DOHH2 (cell line): Measurements from ENCODE around the gene TMEM72.

Experiments
- H3F3A ChIP-seq: fragments of 200-600 bp; sonication (generic), shearing (Covaris generic); 2 replicates; pipeline ENCODE4 v1.6.0; 2016; ENCODE audit warnings: antibody characterized with exemption, mild to moderate bottlenecking; ENCODE audit not compliant: control insufficient read depth, insufficient read depth
- H3K27ac ChIP-seq: fragments of 200-600 bp; sonication (generic); 2 replicates; pipeline ENCODE4 v1.5.1; 2014; ENCODE audit warnings: low read depth, mild to moderate bottlenecking, low read length, moderate library complexity
- H3K27me3 ChIP-seq: fragments of 200-600 bp; sonication (generic); 2 replicates; pipeline ENCODE4 v1.6.1; 2014; ENCODE audit warnings: mild to moderate bottlenecking, low read length, mixed read lengths; ENCODE audit not compliant: control insufficient read depth
- H3K36me3 ChIP-seq: fragments of 200-600 bp; sonication (generic); 2 replicates; pipeline ENCODE4 v1.6.1; 2014; ENCODE audit warnings: mild to moderate bottlenecking, low read length, moderate library complexity, mixed read lengths; ENCODE audit not compliant: control insufficient read depth
- H3K4me1 ChIP-seq: fragments of 200-600 bp; sonication (generic); 2 replicates; pipeline ENCODE4 v1.6.1; 2014; ENCODE audit warnings: mild to moderate bottlenecking, low read length, mixed read lengths; ENCODE audit not compliant: control insufficient read depth
- H3K4me2 ChIP-seq: fragments of 200-600 bp; sonication (generic); 2 replicates; pipeline ENCODE4 v1.6.0; 2014; ENCODE audit warnings: mild to moderate bottlenecking, low read length, moderate library complexity
- H3K4me3 ChIP-seq: fragments of 200-600 bp; sonication (generic); 2 replicates; pipeline ENCODE4 v1.5.1; 2014; ENCODE audit warnings: mild to moderate bottlenecking, low read length, mixed read lengths
- H3K79me2 ChIP-seq: fragments of 200-600 bp; sonication (generic); 2 replicates; pipeline ENCODE4 v1.6.1; 2014; ENCODE audit warnings: mild to moderate bottlenecking, low read length, mixed read lengths; ENCODE audit not compliant: control insufficient read depth
- H3K9me2 ChIP-seq: fragments of 200-600 bp; sonication (generic); replicated peaks from 2 replicates; pipeline ENCODE4 v1.6.1; 2014; ENCODE audit warnings: mild to moderate bottlenecking, low read length, mixed read lengths; ENCODE audit not compliant: control insufficient read depth
- H3K9me3 ChIP-seq: fragments of 200-600 bp; sonication (generic); 2 replicates; pipeline ENCODE4 v1.6.1; 2014; ENCODE audit warnings: antibody characterized with exemption, low read length, mixed read lengths; ENCODE audit not compliant: control insufficient read depth, insufficient read depth
- H4K20me1 ChIP-seq: fragments of 200-600 bp; sonication (generic); 2 replicates; pipeline ENCODE4 v1.6.0; 2014; ENCODE audit warnings: low read depth, mild to moderate bottlenecking, antibody characterized with exemption, low read length, moderate library complexity; ENCODE audit not compliant: control insufficient read depth, insufficient read depth
- CTCF ChIP-seq: fragments of 200-600 bp; sonication (generic); IDR thresholded peaks from one replicate; pipeline ENCODE4 v1.5.1; 2014; ENCODE audit warnings: antibody characterized with exemption, mild to moderate bottlenecking, low read depth, low read length; ENCODE audit not compliant: poor library complexity, severe bottlenecking
- EZH2phosphoT487 ChIP-seq: fragments of 200-600 bp; sonication (generic); IDR thresholded peaks from 2 replicates; pipeline ENCODE4 v1.6.1; 2017; ENCODE audit warnings: borderline replicate concordance, mild to moderate bottlenecking, antibody characterized with exemption, low read length, moderate library complexity, mixed read lengths

TMEM72 gene

GRCh38 chr10:44976352-44977198 lies 65.4 kb downstream of the TMEM72 start:
- no peak overlapping the region for H3K4me3 ChIP-seq
- no peaks in the 10 kb centered on the region for H3F3A ChIP-seq
- H3K9me2 ChIP-seq: no peaks in the 10 kb centered on the region
- H3K4me2 ChIP-seq: no peak overlapping the region
- no peak overlapping the region for H3K27ac ChIP-seq
- no peaks in the 10 kb centered on the region for H3K79me2 ChIP-seq
- peaks cover 35% of the 10 kb centered on the region for H3K4me1 ChIP-seq
- TF ChIP-seq EZH2phosphoT487 (no peak), CTCF (no peak)
- no peaks in the 10 kb centered on the region for H3K9me3 ChIP-seq
- H3K36me3 ChIP-seq: no peaks in the 10 kb centered on the region
- no peaks in the 10 kb centered on the region for H4K20me1 ChIP-seq
- peaks cover 19% of the 10 kb centered on the region for H3K27me3 ChIP-seq

GRCh38 chr10:44977287-44978212 lies 66.4 kb downstream of the TMEM72 start:
- TF ChIP-seq CTCF: no peak
- TF ChIP-seq EZH2phosphoT487: no peak
- Histone ChIP-seq H3K27me3 (peaks cover 19% of the 10 kb centered on the region), H3K4me1 (peaks cover 35% of the 10 kb centered on the region), H3K36me3 (no peaks in the 10 kb centered on the region), H3K4me3 (no peak overlapping the region), H3F3A (no peaks in the 10 kb centered on the region), H3K9me3 (no peaks in the 10 kb centered on the region), H3K79me2 (no peaks in the 10 kb centered on the region), H3K9me2 (no peaks in the 10 kb centered on the region), H3K27ac (no peak overlapping the region), H3K4me2 (no peak overlapping the region), H4K20me1 (no peaks in the 10 kb centered on the region)

- Histone ChIP-seq H3K27ac (no peak overlapping the region), H3K4me2 (peak overlapping the region; percentile 35), H3K9me3 (no peaks in the 10 kb centered on the region), H3K4me3 (no peak overlapping the region), H3K27me3 (peaks cover 19% of the 10 kb centered on the region), H3K9me2 (no peaks in the 10 kb centered on the region), H3K4me1 (peaks cover 33% of the 10 kb centered on the region), H4K20me1 (no peaks in the 10 kb centered on the region), H3F3A (no peaks in the 10 kb centered on the region), H3K79me2 (no peaks in the 10 kb centered on the region), H3K36me3 (no peaks in the 10 kb centered on the region)
- TF ChIP-seq CTCF: no peak
- no peak for TF ChIP-seq EZH2phosphoT487
Observed at GRCh38 chr10:44978213-44978569, 67.1 kb downstream of the TMEM72 start.
